SKM-1 (cell line): ENCODE measurements around the gene CAPN13.

ENCODE experiments used
- DNase-seq: peaks from one replicate; lab custom pipeline; 2025; ENCODE audit not compliant: unreplicated experiment; lab: John Stamatoyannopoulos, UW

Gene CAPN13

GRCh38 chr2:30730736-30731647, 76.3 kb downstream of the CAPN13 start:
- DNase-seq, result no peak

DNA sequence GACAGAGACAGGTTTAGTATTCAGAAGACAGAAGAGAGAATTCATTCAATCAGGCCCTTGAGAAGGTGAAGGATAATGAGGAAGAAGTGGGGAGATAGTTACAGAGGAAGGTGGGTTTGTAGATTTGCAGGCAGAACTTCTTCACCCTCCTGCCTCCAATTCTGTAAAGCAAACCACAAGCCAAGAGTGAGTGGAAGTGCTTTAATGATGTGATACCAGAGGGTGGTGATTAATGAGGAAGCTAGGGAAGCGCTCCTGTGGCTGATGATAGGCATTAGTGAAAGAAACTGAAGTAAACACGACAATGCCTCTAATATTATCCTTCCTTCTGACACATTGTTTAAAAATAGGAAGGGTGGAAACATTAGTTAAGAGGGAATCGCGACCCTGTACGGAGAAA, 78.2 kb downstream of the CAPN13 start:
- DNase-seq, result no peak

GRCh38 chr2:30722936-30723725, 84.1 kb downstream of the CAPN13 start:
- DNase-seq, result no peak

- DNase-seq, result no peak
Observed at GRCh38 chr2:30721668-30722647, 85.3 kb downstream of the CAPN13 start.

DNA sequence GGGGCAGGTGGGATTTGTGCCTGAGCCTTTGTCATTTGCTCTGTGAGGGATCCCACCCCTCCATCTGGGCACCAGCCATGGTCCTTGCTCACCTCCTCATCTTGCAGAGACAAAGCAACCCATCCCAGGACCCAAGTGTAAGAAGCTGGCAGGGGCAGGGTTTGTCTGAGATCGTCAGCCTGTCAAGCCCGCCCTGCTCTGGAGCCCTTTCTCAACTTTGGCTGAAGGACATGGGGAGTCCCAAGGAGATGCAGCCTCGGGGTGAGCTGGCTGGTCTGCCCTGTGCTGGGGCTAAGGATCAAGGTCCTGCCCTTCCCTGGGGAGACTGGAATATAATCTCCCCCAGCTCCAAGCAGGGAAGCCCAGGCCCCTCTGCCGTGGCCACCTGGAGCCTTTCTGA, 86.0 kb downstream of the CAPN13 start:
- no peak for DNase-seq

- no peak for DNase-seq
Observed at GRCh38 chr2:30717081-30717650, 90.1 kb downstream of the CAPN13 start.

GRCh38 chr2:30716123-30716900, 90.9 kb downstream of the CAPN13 start:
- no peak for DNase-seq

- no peak for DNase-seq
Observed at GRCh38 chr2:30714811-30715709, 92.2 kb downstream of the CAPN13 start.

- no peak for DNase-seq
Observed at GRCh38 chr2:30713698-30714097, 93.5 kb downstream of the CAPN13 start.

- peak; percentile 96 for DNase-seq
Observed at GRCh38 chr2:30711646-30712085, 95.6 kb downstream of the CAPN13 start.

DNA sequence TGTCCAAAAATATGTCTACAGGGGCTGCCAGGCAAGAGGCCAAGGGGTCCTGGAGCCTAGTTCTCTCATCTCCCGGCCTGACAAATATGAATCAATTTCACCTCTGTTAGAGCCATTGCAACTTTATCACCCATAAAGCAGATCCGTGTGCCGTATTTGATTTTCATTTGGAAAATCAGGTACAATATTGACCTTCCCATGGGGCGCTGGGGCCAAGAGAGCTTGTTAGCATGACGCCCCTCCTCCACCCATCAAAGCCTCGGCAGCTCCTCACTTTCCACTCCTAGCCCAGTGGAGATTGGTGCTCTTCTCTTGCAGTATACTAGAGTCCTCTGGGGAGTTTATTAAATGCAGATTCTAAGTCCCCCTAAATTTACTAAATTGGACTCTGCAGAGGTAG, 96.8 kb downstream of the CAPN13 start:
- DNase-seq, result no peak

- DNase-seq, result no peak
Observed at GRCh38 chr2:30710016-30710415, 97.2 kb downstream of the CAPN13 start.

- no peak for DNase-seq
Observed at GRCh38 chr2:30709516-30709915, 97.7 kb downstream of the CAPN13 start.

- DNase-seq, result no peak
Observed at GRCh38 chr2:30708491-30709290, 98.6 kb downstream of the CAPN13 start.

- DNase-seq, result no peak
Observed at GRCh38 chr2:30707304-30707903, 99.8 kb downstream of the CAPN13 start.

DNA sequence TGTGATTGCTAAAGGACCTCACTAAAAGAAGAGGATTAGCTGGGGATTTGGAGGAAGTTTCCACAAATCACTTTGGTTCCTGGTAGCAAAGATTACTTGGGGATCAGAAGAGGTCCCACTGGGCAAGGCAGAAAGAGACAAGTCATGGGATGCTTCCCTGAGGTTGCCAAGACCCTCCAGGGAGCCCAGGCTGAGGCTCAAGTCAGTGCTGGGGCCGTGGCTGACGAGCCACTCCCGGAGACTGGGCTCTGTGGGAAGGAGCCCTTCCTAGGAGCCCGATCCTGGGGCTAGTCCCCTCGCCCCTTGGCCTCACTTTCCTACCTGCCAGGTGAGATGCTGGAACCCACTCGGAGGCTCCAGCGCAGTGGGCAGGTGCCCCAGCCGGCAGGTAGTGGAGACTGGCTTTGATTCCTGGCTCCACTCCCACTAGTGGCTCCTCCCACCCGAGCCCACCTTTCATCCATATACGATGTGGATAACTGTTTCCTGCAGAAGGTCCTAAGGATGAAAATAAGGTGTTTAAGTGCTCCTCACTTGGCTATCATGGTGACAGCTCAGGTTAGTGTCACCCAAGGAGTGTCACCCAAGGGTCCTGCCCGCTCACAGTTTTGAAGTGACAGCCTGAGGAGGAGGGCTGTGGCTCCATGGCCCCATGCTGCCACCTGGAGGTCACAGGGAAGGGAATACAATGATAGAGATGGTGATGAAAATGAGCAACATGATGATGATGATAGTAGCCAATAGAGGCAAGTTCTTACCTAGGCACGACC, 100.5 kb downstream of the CAPN13 start:
- DNase-seq, result peak; percentile 56
